Sigmoid colon (tissue), 4 donors: ENCODE data around the gene ASB3.

Source experiments
- EP300 ChIP-seq, 4 donors: sonication (generic); formaldehyde crosslinking; IDR thresholded peaks; one replicate each; pipeline ENCODE4 v1.6.1; 2017; ENCODE audit warnings: antibody characterized with exemption in 4 of 4
- POLR2A ChIP-seq, 2 donors: fragments of 450-650 bp; IDR thresholded peaks; one replicate each; pipeline ENCODE4 v1.6.1; 2016; ENCODE audit warnings: antibody characterized with exemption in 2 of 2, mild to moderate bottlenecking in 2 of 2, moderate library complexity in 2 of 2
- POLR2AphosphoS5 ChIP-seq, 4 donors: sonication (generic); formaldehyde crosslinking; IDR thresholded peaks; one replicate each; pipeline ENCODE4 v1.6.1; 2017; ENCODE audit warnings: antibody characterized with exemption in 4 of 4
- TF ChIP-seq, protein P1 (sequence below), 4 experiments: fragments of 450-650 bp in 3 of 4; fragments of 200-600 bp in 1 of 4; IDR thresholded peaks; one replicate each; pipeline ENCODE4 v1.5.1; 2016 to 2019; ENCODE audit warnings: antibody characterized with exemption in 4 of 4, mild to moderate bottlenecking in 3 of 4, moderate library complexity in 2 of 4

DNA sequence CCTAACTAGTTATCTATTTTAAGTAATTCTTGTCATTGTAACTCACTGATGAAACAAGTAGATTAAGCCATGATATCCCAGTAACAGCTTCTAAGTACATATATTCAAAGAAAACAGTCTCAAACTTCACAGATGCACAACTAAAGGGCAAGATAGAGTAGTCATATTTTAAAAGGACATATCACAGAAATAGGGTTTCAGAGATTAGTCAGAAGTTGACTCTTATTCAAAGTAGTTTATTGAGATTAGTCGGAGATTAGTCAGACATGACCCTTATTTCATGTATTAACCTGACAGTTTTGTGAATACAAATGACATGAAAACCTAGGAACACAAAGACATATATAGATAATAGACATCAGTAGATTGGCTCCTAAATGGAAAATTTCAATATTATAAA lies 35.0 kb downstream of the ASB3 start:
- TF ChIP-seq, protein P1, sequence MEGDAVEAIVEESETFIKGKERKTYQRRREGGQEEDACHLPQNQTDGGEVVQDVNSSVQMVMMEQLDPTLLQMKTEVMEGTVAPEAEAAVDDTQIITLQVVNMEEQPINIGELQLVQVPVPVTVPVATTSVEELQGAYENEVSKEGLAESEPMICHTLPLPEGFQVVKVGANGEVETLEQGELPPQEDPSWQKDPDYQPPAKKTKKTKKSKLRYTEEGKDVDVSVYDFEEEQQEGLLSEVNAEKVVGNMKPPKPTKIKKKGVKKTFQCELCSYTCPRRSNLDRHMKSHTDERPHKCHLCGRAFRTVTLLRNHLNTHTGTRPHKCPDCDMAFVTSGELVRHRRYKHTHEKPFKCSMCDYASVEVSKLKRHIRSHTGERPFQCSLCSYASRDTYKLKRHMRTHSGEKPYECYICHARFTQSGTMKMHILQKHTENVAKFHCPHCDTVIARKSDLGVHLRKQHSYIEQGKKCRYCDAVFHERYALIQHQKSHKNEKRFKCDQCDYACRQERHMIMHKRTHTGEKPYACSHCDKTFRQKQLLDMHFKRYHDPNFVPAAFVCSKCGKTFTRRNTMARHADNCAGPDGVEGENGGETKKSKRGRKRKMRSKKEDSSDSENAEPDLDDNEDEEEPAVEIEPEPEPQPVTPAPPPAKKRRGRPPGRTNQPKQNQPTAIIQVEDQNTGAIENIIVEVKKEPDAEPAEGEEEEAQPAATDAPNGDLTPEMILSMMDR (IDR thresholded peaks at IDR 0.05) = no peak
- no peak for TF ChIP-seq POLR2AphosphoS5 (IDR thresholded peaks at IDR 0.05)
- TF ChIP-seq EP300 (IDR thresholded peaks at IDR 0.05) = no peak
- TF ChIP-seq POLR2A (IDR thresholded peaks at IDR 0.05) = no peak
